Measurements from ENCODE around the gene ZC2HC1B. TPM values are rescaled to one million over a fixed set of nuclear protein-coding genes. Genes with fewer than 3 reads are reported as not detected.

Gene ZC2HC1B
- total and polyA plus RNA-seq, 12 donors = 0.28 TPM; not detected in 11

GRCh38 chr6:143970456-143971218 is 106.4 kb downstream of the ZC2HC1B start:
- WGBS, 2 donors = 64 to 69% methylated on average over 6 of the region's 6 CpGs
- peaks cover 0 to 46% (median 0%) of the 10 kb centered on the region in 9 donors for H3K4me1 ChIP-seq
- TF ChIP-seq CTCF (IDR thresholded peaks at IDR 0.05) = no peak
- intact Hi-C loops (cut with DNase I) = no loop called here
- ATAC-seq = peak in 6 of 8 donors; percentile 44 to 67 (median 60)
- no peak overlapping the region for H3K4me3 ChIP-seq
- peak overlapping the region in 4 of 10 donors; percentile 12 to 45 (median 34) for H3K27ac ChIP-seq
- H3K9me3 ChIP-seq = no peaks in the 10 kb centered on the region
- no peaks in the 10 kb centered on the region for H3K27me3 ChIP-seq
- DNase-seq = no peak
- peaks cover 0 to 3% (median 0%) of the 10 kb centered on the region in 9 donors for H3K36me3 ChIP-seq

- H3K4me1 ChIP-seq = peaks cover 0 to 41% (median 0%) of the 10 kb centered on the region in 9 donors
- no peak overlapping the region for H3K4me3 ChIP-seq
- ATAC-seq = peak in 3 of 8 donors; percentile 17 to 49 (median 24)
- WGBS, 2 donors = 59 to 62% methylated on average over 4 of the region's 4 CpGs
- intact Hi-C loops (cut with DNase I) = no loop called here
- no peak for TF ChIP-seq CTCF (IDR thresholded peaks at IDR 0.05)
- H3K27ac ChIP-seq = peak overlapping the region in 5 of 10 donors; percentile 12 to 45 (median 27)
- H3K36me3 ChIP-seq = no peaks in the 10 kb centered on the region
- H3K9me3 ChIP-seq = no peaks in the 10 kb centered on the region
- H3K27me3 ChIP-seq = no peaks in the 10 kb centered on the region
- DNase-seq = no peak
These were observed 107.4 kb downstream of the ZC2HC1B start for GRCh38 chr6:143971482-143972205.

GRCh38 chr6:143973097-143973966 is 109.1 kb downstream of the ZC2HC1B start:
- Histone ChIP-seq H3K36me3 (no peaks in the 10 kb centered on the region), H3K27ac (no peak overlapping the region), H3K4me3 (no peak overlapping the region), H3K27me3 (no peaks in the 10 kb centered on the region), H3K4me1 (peaks cover 0 to 29% (median 0%) of the 10 kb centered on the region in 9 donors), H3K9me3 (no peaks in the 10 kb centered on the region)
- ATAC-seq (no peak), DNase-seq (no peak)
- 54 to 64% methylated on average over 13 of the region's 13 CpGs for WGBS, 2 donors
- TF ChIP-seq CTCF (IDR thresholded peaks at IDR 0.05) = no peak
- intact Hi-C loops (cut with DNase I) = no loop called here

DNA sequence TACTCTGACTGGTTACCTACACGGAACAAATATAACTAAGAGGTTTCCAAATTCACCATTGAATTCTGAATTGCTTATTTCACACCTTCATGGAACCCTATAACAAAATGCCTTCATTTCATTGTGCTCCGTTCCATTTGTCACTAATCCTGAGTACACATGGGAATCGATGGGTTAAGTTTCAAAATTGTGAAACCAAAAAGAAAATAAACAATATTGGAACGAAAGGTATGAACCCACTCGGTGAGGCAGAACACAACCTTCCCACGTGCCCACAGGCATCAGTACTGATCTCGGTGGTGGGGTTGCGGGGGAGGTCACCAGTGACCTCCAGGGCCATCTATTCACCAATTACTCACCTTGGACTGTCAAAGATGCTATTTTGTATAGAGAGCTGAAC is 109.8 kb downstream of the ZC2HC1B start:
- WGBS, 2 donors = 72 to 77% methylated on average over 8 of the region's 8 CpGs
- H3K9me3 ChIP-seq = no peaks in the 10 kb centered on the region
- no peaks in the 10 kb centered on the region for H3K36me3 ChIP-seq
- no peak overlapping the region for H3K27ac ChIP-seq
- H3K27me3 ChIP-seq = no peaks in the 10 kb centered on the region
- no peak overlapping the region for H3K4me3 ChIP-seq
- peaks cover 0 to 22% (median 0%) of the 10 kb centered on the region in 9 donors for H3K4me1 ChIP-seq
- ATAC-seq (no peak), DNase-seq (no peak)
- TF ChIP-seq CTCF (IDR thresholded peaks at IDR 0.05) = no peak
- intact Hi-C loops (cut with DNase I) = no loop called here
